DOHH2 (cell line): ENCODE data around the gene LTBR.

Experiments
- EZH2phosphoT487 ChIP-seq: fragments of 200-600 bp; sonication (generic); IDR thresholded peaks from 2 replicates; pipeline ENCODE4 v1.6.1; 2017; ENCODE audit warnings: borderline replicate concordance, mild to moderate bottlenecking, antibody characterized with exemption, low read length, moderate library complexity, mixed read lengths
- TF ChIP-seq, protein P1 (sequence below): fragments of 200-600 bp; sonication (generic); IDR thresholded peaks from one replicate; pipeline ENCODE4 v1.5.1; 2014; ENCODE audit warnings: antibody characterized with exemption, mild to moderate bottlenecking, low read depth, low read length; ENCODE audit not compliant: poor library complexity, severe bottlenecking

GRCh38 chr12:6340032-6340638 is 43.8 kb upstream of the LTBR start:
- TF ChIP-seq EZH2phosphoT487, result no peak
- TF ChIP-seq, protein P1, sequence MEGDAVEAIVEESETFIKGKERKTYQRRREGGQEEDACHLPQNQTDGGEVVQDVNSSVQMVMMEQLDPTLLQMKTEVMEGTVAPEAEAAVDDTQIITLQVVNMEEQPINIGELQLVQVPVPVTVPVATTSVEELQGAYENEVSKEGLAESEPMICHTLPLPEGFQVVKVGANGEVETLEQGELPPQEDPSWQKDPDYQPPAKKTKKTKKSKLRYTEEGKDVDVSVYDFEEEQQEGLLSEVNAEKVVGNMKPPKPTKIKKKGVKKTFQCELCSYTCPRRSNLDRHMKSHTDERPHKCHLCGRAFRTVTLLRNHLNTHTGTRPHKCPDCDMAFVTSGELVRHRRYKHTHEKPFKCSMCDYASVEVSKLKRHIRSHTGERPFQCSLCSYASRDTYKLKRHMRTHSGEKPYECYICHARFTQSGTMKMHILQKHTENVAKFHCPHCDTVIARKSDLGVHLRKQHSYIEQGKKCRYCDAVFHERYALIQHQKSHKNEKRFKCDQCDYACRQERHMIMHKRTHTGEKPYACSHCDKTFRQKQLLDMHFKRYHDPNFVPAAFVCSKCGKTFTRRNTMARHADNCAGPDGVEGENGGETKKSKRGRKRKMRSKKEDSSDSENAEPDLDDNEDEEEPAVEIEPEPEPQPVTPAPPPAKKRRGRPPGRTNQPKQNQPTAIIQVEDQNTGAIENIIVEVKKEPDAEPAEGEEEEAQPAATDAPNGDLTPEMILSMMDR, result no peak
